Stimulated activated CD8-positive, alpha-beta memory T cell treated with anti-CD3 and anti-CD28 coated beads, Interleukin-7, amount 100 ng/mL, for 48 hours (primary cell): ENCODE measurements around the gene LRIF1.
"Not testable (repeated sequence)": the region's sequence is repeated elsewhere in the genome, so short reads cannot be mapped to it uniquely, and the experiment has no call there.

Experiments used
- DNase-seq, 2 donors: peaks; one replicate each; pipeline ENCODE4 v3.0.0-alpha.2; 2020; ENCODE audit warnings: low read depth in 1 of 2; ENCODE audit errors: extremely low read depth in 1 of 2

The LRIF1 gene

GRCh38 chr1:110951161-110951560 is 12.6 kb downstream of the LRIF1 start:
- no peak for DNase-seq

GRCh38 chr1:110948038-110948810 is 15.5 kb downstream of the LRIF1 start:
- DNase-seq, result no peak

- DNase-seq, result no peak
These were observed 18.1 kb downstream of the LRIF1 start for GRCh38 chr1:110945626-110946025.

GRCh38 chr1:110944806-110945205 is 18.9 kb downstream of the LRIF1 start:
- DNase-seq, result no peak

- DNase-seq, result no peak
These were observed 27.2 kb downstream of the LRIF1 start for GRCh38 chr1:110936567-110936966.

- not testable (repeated sequence) for DNase-seq
These were observed 32.6 kb downstream of the LRIF1 start for GRCh38 chr1:110931097-110931496.

GRCh38 chr1:110928904-110929303 is 34.8 kb downstream of the LRIF1 start:
- DNase-seq, result no peak

GRCh38 chr1:110928191-110928590 is 35.5 kb downstream of the LRIF1 start:
- no peak for DNase-seq

GRCh38 chr1:110927484-110928075 is 36.1 kb downstream of the LRIF1 start:
- DNase-seq, result no peak

GRCh38 chr1:110921953-110922352 is 41.8 kb downstream of the LRIF1 start:
- no peak for DNase-seq

- no peak for DNase-seq
These were observed 45.7 kb downstream of the LRIF1 start for GRCh38 chr1:110918016-110918415.

GRCh38 chr1:110916669-110917306 is 46.9 kb downstream of the LRIF1 start:
- DNase-seq, result peak in 1 of 2 donors; percentile 24

GRCh38 chr1:110916274-110916668 is 47.5 kb downstream of the LRIF1 start:
- no peak for DNase-seq

- no peak for DNase-seq
These were observed 47.9 kb downstream of the LRIF1 start for GRCh38 chr1:110915804-110916203.

GRCh38 chr1:110914676-110915075 is 49.0 kb downstream of the LRIF1 start:
- no peak for DNase-seq

- DNase-seq, result no peak
These were observed 50.9 kb downstream of the LRIF1 start for GRCh38 chr1:110912784-110913183.

- no peak for DNase-seq
These were observed 59.7 kb downstream of the LRIF1 start for GRCh38 chr1:110903853-110904500.

- DNase-seq, result no peak
These were observed 60.8 kb downstream of the LRIF1 start for GRCh38 chr1:110902820-110903463.

GRCh38 chr1:110899458-110899843 is 64.3 kb downstream of the LRIF1 start:
- no peak for DNase-seq

GRCh38 chr1:110898734-110899457 is 64.8 kb downstream of the LRIF1 start:
- no peak for DNase-seq
